Cerebellar cortex (tissue), 1 donor: ENCODE measurements around the gene GARNL3.

Source experiments
- DNase-seq: peaks from one replicate; pipeline ENCODE4 v3.0.0-alpha.2; 2015; ENCODE audit warnings: low spot score

GARNL3 gene

GRCh38 chr9:127233550-127233949 is 31.0 kb upstream of the GARNL3 start:
- no peak for DNase-seq

GRCh38 chr9:127233989-127234388 is 30.6 kb upstream of the GARNL3 start:
- no peak for DNase-seq

GRCh38 chr9:127237801-127238200 is 26.8 kb upstream of the GARNL3 start:
- DNase-seq: no peak

- DNase-seq: no peak
Observed at GRCh38 chr9:127241354-127241753, 23.2 kb upstream of the GARNL3 start.

- DNase-seq: peak; percentile 98
Observed at GRCh38 chr9:127244609-127245601, 19.7 kb upstream of the GARNL3 start.

- DNase-seq: no peak
Observed at GRCh38 chr9:127245637-127246164, 18.9 kb upstream of the GARNL3 start.

GRCh38 chr9:127248241-127248640 is 16.3 kb upstream of the GARNL3 start:
- no peak for DNase-seq

GRCh38 chr9:127249877-127250276 is 14.7 kb upstream of the GARNL3 start:
- no peak for DNase-seq

GRCh38 chr9:127250896-127251391 is 13.6 kb upstream of the GARNL3 start:
- DNase-seq: no peak

- no peak for DNase-seq
Observed at GRCh38 chr9:127252410-127253318, 11.9 kb upstream of the GARNL3 start.

- DNase-seq: peak; percentile 26
Observed at GRCh38 chr9:127253446-127253845, 11.1 kb upstream of the GARNL3 start.

- DNase-seq: no peak
Observed at GRCh38 chr9:127255692-127256091, 8.9 kb upstream of the GARNL3 start.

- DNase-seq: no peak
Observed at GRCh38 chr9:127256324-127256723, 8.2 kb upstream of the GARNL3 start.

- DNase-seq: no peak
Observed at GRCh38 chr9:127258606-127259471, 5.7 kb upstream of the GARNL3 start.

- DNase-seq: peak; percentile 28
Observed at GRCh38 chr9:127262602-127263001, 2.0 kb upstream of the GARNL3 start.

GRCh38 chr9:127263237-127263636 is 1.3 kb upstream of the GARNL3 start:
- peak; percentile 79 for DNase-seq

- peak; percentile 95 for DNase-seq
Observed at GRCh38 chr9:127263664-127264063, 910 bp upstream of the GARNL3 start.

- peak; percentile 44 for DNase-seq
Observed at GRCh38 chr9:127267793-127268525, 3.4 kb downstream of the GARNL3 start.

GRCh38 chr9:127269449-127269848 is 4.9 kb downstream of the GARNL3 start:
- no peak for DNase-seq

- no peak for DNase-seq
Observed at GRCh38 chr9:127273326-127273725, 8.8 kb downstream of the GARNL3 start.
